Brain pericyte (primary cell): ENCODE measurements around the gene JPH2.

ENCODE experiments used
- DNase-seq: peaks from one replicate; pipeline ENCODE4 v3.0.0-alpha.2; 2012; ENCODE audit warnings: low read depth, low spot score

JPH2 gene

DNA sequence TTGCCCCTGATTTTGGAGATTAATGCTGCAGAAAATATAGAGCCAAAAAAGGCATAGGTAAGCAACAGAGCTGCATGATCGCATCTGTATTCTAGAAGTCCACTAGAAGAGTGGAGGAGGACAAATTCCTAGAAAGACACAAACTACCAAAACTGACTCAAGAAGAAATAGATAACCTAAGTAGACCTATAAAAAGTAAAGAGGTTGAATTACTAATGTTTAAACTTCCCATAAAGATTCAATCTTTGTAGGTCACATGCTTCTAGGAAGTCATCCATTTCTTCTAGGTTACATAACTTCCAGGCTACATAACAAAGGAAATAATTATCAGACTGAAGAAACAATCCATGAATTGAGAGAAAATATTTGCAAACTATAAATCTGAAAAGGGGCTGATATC is 84.4 kb downstream of the JPH2 start:
- no peak for DNase-seq

DNA sequence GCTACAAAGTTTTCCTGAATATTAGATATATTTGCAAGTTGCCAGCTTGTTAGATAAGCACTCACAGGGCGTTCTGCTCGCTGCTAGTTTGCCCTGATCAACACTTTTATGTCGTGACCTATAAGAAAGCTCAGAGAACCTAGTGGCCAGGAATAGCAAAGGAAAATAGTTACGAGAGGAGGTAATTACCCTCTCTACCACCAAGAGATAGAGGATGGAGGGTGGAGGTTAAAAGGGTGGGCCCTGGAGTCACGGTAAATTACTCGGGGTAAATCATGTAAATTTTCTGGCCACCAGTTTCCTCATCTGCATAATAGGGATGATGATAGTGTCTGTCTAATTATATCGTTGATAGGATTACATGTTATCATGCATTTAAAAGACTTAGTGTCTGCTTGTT is 87.2 kb downstream of the JPH2 start:
- no peak for DNase-seq

- no peak for DNase-seq
Observed at GRCh38 chr20:44098657-44099056, 88.3 kb downstream of the JPH2 start.

DNA sequence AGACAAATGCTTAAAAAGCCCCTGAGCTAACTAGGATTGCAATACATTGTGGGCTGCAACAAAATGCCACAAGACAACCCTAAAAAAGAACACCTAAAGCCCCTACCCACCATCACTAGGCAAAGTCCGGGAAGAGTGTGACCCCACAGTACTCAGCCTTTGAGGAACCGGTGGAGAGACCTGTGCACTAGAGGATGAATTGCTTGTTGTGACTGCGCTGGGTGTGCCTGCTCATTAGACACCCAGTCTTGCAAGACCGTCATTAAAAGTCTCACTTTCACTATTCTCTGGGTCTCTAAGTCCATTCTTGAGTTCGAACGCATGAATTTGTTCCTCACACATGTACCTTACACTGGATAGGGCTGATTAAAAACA is 88.7 kb downstream of the JPH2 start:
- DNase-seq: no peak

GRCh38 chr20:44097521-44098255 is 89.3 kb downstream of the JPH2 start:
- DNase-seq: no peak

GRCh38 chr20:44095831-44096230 is 91.2 kb downstream of the JPH2 start:
- no peak for DNase-seq

- DNase-seq: no peak
Observed at GRCh38 chr20:44093249-44093582, 93.8 kb downstream of the JPH2 start.

DNA sequence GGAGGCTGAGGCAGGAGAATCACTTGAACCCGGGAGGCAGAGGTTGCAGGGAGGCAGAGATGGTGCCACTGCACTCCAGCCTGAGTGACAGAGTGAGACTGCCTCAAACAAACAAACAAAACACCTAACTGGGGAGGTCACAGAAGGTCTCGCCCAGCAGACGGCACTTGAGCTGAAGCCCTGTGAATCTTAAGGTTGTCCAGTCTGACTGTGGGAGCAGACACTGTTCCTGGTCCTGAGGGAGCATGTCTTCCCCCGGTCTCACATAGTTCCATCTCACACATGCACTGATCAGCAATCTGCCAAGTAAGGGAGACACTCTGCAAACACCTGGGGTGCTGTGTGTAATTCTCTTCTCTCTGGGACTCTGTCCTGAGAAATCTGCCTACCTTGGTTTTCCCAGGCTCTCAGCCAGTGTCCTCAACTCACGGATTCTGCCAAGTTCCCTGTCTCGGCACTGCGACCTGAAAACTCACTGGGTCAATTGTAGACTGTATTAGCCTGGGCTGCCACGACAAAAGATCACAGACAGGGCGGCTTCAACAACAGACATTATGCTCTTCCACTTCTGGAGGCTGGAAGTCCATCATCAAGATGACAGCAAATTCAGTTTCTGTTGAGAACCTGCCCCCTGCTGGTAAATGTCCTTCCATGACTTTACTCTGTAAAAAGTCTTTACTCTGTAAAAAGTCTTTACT is 94.3 kb downstream of the JPH2 start:
- no peak for DNase-seq

- no peak for DNase-seq
Observed at GRCh38 chr20:44091026-44091425, 96.0 kb downstream of the JPH2 start.

DNA sequence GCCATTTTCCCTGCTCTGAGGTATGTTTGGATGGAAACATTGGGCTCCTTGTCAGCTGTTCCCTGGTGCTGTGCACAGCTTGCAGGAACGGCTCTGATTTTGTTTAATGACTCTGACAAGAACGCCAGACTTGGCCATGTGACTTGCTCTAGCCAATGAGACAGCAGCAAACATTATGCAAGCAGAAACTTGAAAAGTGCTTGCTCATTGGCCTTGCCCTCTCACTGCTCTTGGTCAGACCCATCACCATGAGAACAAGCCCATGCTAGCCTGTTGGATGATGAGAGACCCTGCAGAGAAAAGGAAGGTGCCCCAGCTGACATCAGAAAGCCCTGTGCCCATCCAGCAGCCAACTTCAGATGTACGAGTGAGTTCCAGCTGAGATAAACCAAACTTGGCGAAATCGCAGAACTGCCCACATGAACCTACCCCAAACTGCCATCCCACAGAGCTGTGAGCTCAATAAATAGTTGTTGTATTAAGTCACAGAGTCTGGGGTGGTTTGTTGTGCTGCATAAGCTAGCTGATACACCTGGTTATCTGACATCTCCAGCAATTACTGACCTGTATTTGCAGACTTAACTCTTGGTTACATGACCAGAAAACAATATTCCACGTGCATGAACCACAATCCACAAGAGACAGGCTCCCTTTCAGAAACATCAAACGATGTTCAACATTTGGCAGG is 96.9 kb downstream of the JPH2 start:
- DNase-seq: no peak

GRCh38 chr20:44087857-44088120 is 99.2 kb downstream of the JPH2 start:
- DNase-seq: no peak

GRCh38 chr20:44087051-44087856 is 99.7 kb downstream of the JPH2 start:
- no peak for DNase-seq

GRCh38 chr20:44085616-44086434 is 101.2 kb downstream of the JPH2 start:
- DNase-seq: no peak

DNA sequence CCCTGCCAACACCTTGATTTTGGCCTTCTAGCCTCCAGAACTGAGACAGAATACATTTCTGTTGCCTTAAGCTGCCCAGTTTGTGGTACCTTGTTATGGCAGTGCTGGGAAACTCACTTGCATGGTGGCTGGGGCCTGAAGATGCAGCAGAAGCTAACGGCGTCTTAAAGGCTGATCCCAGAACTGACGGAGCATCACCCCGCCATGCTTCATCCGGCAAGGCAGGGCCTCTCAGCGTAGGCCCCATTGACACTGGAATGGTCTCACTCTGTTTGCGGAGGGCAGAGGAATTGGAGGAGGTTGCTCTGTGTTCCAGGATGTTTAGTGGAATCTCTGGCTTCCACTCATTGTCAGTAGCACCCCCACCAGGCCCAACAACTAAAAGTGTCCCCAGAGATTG is 102.1 kb downstream of the JPH2 start:
- DNase-seq: no peak

GRCh38 chr20:44084439-44084838 is 102.5 kb downstream of the JPH2 start:
- DNase-seq: no peak

DNA sequence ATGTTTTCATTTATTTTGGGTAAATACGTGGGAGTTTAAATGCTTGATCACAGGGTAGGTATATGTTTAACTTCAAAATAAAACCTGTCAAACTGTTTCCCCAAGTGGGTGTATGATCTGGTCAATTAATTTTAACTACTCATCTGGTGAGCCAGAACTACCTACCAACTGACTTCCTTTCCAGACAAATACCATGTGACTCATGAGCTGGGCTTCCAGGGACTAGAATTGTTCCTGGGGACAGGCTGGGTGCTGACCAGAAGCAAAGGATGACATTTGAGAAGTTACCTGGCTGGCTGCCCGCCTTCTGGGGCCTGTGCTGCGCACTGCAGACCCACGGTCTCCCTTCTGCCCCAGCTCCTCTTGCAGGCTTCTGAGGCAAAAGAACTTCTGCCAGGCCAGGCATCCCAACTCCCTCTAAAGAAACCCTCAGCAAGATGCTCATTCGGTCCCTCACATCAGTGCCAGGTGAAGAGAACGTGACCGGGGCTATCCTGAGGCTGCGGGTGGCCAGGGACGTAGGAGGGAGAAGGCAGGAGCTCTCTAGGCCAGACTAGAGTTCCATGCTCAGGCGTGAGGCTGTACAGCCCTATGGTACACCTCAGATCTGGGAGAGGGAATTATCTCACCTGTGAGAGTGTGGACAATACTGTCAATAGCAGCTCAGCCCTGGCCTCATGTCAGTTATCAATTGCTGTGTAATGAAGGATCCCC is 103.6 kb downstream of the JPH2 start:
- no peak for DNase-seq

DNA sequence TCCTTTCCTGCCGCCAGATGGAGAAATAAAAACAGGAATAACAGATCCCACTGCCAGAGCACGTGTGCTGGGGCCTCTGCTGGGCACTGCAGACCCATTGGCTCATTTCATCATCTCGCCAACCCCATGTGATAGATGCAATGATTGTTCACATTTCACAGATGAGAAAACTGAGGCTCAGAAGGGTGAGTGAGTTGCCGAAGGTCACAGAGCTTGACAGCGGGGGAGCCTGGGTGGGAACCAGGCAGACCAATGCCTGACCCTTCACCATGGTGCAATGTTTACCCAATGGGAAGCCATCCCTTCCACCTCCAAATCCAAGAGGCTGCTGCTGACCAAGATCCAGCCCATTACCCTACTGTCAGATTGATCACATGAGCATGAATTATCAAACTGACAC is 105.1 kb downstream of the JPH2 start:
- no peak for DNase-seq

DNA sequence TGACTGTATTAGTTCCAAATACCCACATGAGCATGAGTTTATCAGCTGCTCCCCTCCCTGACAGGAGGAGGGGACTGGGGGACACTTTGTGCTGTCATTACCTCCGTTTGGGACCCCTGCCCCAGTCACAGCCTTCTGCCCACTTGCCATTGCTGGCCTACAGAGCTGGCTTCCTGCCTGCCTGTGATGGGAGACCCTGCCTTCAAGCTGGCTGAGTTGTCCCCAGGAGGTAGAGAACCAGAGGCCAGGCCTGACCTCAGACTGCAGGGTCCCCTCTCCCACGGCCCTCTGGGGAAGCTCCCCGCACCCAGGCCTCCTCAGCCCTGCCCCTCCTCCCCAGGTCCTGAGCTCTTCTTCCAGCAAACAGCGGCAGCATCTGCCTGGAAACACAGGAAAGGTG is 105.5 kb downstream of the JPH2 start:
- DNase-seq: no peak

DNA sequence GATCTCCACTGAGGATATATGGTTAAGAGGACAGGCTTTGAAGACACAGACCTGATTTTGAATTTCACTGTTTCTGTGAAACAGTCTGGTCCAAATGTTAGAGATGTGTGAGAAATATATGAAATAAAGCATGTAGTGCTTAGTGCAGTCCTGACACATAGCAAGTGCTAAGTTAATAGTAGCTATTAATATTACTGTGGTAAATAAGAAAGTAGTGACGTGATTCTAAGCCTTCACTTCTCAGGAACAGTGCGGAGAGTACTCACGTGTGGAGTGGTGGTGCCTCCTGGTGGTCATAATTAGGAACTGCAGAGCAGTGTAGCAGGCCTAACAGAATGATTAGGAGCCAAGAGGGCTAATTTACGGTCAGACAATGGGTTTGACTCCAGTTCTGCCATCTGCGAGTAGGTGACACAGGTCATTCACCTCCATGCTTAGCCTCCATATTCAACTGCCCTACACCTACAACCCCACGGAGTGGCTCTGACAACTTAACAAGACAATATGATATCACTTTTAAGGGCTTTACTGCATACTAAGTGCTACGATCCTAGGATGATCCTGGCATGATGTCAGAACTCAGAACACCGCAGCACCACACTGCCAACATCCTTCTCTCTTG is 106.2 kb downstream of the JPH2 start:
- peak; percentile 41 for DNase-seq

DNA sequence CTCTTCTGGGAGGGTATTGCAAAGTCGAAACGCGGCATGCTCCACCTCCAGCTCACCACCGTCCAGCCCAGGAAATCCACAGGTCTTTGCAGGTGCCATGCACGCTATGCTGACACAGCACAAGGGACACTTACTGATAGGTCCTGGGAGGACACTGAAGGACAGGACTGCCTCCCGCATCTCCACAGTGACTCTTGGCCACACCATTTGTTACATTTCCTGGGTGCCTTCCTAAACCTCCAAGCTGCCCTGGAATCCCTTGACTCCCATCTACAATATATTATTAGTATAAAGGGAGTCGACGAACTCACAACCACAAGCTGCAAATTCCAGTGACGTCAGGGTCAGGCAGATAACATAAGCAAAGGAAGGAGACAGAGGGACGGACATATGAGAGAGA is 106.9 kb downstream of the JPH2 start:
- no peak for DNase-seq

DNA sequence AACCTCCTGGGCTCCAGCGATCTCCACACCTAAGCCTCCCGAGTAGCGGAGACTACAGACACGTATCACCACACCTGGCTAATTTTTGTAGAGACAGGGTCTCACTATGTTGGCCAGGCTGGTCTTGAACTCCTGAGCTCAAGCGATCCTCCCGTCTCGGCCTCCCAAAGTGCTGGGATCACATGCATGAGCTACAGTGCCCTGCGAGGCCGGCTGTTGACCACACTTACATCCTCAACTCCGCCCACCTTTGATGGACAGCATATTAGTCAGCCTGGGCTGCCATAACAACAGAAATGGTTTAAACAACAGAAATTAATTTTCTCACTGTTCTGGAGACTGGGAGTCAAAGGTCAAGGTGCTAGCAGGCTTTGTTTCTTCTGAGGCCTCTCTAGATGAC is 107.7 kb downstream of the JPH2 start:
- DNase-seq: no peak
